ENCODE results near the gene TMEM81.

GRCh38 chr1:205074513-205074912 is 9.7 kb downstream of the TMEM81 start:
- TF ChIP-seq CTCF (conservative IDR thresholded peaks at IDR 0.05) (no peak), ZFX (IDR thresholded peaks at IDR 0.05) (no peak)
